Natural killer cell (primary cell): ENCODE measurements around the gene ZNF778. TPM values are rescaled to one million over a fixed set of nuclear protein-coding genes. Genes with fewer than 3 reads are reported as not detected.

Experiments
- ATAC-seq, 3 donors: fragments of 150-1000 bp in 2 of 3; fragments of 200-7000 bp in 1 of 3; cut with Tn5 transposase; 1 replicate in 1 of 3; 2 replicates in 2 of 3; pipeline ENCODE4 v1.10.0; 2021; ENCODE audit warnings: mild to moderate bottlenecking in 2 of 3, moderate library complexity in 2 of 3
- DNase-seq, 2 donors: peaks; one replicate each; pipeline versions ENCODE4 v3.0.0 to v3.0.0-alpha.2; 2013 to 2021; ENCODE audit warnings: mixed read lengths in 1 of 2
- H3K27ac ChIP-seq: one replicate; pipeline ENCODE4 v1.5.1; 2013; ENCODE audit warnings: mild to moderate bottlenecking, low read length
- H3K27me3 ChIP-seq: one replicate; pipeline ENCODE4 v1.6.1; 2013; ENCODE audit warnings: low read length; ENCODE audit not compliant: control insufficient read depth, insufficient read depth
- H3K36me3 ChIP-seq: one replicate; pipeline ENCODE4 v1.6.1; 2013; ENCODE audit warnings: low read length; ENCODE audit not compliant: control insufficient read depth, insufficient read depth
- H3K4me1 ChIP-seq: one replicate; pipeline ENCODE4 v1.6.1; 2013; ENCODE audit warnings: low read length; ENCODE audit not compliant: control insufficient read depth, insufficient read depth
- H3K4me3 ChIP-seq: one replicate; pipeline ENCODE4 v1.5.1; 2013; ENCODE audit warnings: low read length
- H3K9me3 ChIP-seq: one replicate; pipeline ENCODE4 v1.6.1; 2013; ENCODE audit warnings: low read length; ENCODE audit not compliant: control insufficient read depth, insufficient read depth
- H3K27ac Mint-ChIP-seq, 2 donors: one replicate each; pipeline ENCODE4 v1.8.0; 2022; ENCODE audit warnings: mild to moderate bottlenecking in 2 of 2, mixed read lengths in 2 of 2, moderate library complexity in 1 of 2
- H3K27me3 Mint-ChIP-seq, 2 donors: one replicate each; pipeline ENCODE4 v1.8.0; 2022; ENCODE audit warnings: low read depth in 2 of 2, mixed read lengths in 2 of 2
- H3K36me3 Mint-ChIP-seq: one replicate; pipeline ENCODE4 v1.8.0; 2022; ENCODE audit warnings: mixed read lengths
- H3K4me1 Mint-ChIP-seq, 2 donors: one replicate each; pipeline ENCODE4 v1.8.0; 2022; ENCODE audit warnings: mixed read lengths in 2 of 2
- H3K4me3 Mint-ChIP-seq: one replicate; pipeline ENCODE4 v1.8.0; 2022; ENCODE audit warnings: mild to moderate bottlenecking, moderate library complexity, mixed read lengths
- H3K9me3 Mint-ChIP-seq, 2 donors: one replicate each; pipeline ENCODE4 v1.8.0; 2022; ENCODE audit warnings: mixed read lengths in 2 of 2
- CTCF ChIP-seq: fragments of 200-600 bp; IDR thresholded peaks from one replicate; pipeline ENCODE4 v1.8.0; 2022; ENCODE audit warnings: antibody characterized with exemption
- WGBS: methylation state at CpG from one replicate; pipeline ENCODE4 v1.1.7; 2013; ENCODE audit warnings: missing lambda C conversion rate; ENCODE audit not compliant: insufficient coverage; 5-methylcytosine and 5-hydroxymethylcytosine counted together
- intact Hi-C: fragments of 100-400 bp; cut with micrococcal nuclease; formaldehyde crosslinking; loops from one replicate; pipeline ENCODE4 v1.14.2; 2022
- total RNA-seq, 4 donors: library from RNA; stranded (reverse); fragments of 120-200 nt in 1 of 4; gene quantifications; one replicate each; pipeline versions ENCODE4 v1.2.3 to v1.2.4, GENCODE V29; 2013 to 2022

The ZNF778 gene
- total RNA-seq, 3 donors from 2014 or later (not counting 1 experiment from before 2014, with no cell fraction given) = 7.0 to 14.1 (median 11.8) TPM

DNA sequence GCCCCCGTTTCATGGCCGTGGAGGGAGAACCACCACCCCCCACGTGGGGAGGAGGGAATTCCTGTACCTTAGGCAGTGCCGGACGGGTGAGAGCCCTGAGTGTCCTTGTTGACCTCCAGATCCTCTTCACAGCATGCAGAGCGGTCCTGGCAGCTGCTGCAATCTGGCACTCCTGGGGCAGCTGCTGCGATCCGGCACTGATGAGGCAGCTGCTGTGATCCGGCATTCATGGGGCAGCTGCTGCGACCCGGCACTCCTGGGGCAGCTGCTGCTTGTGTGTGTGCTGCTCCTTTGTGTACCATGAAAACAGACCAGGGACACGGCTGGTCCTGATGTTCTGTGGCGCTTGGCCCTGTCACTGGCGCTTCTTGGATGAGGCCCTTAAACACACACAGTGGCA lies 12.8 kb downstream of the ZNF778 start:
- WGBS = 96% methylated on average over 14 of the region's 14 CpGs
- H3K27me3 ChIP-seq = no peaks in the 10 kb centered on the region

DNA sequence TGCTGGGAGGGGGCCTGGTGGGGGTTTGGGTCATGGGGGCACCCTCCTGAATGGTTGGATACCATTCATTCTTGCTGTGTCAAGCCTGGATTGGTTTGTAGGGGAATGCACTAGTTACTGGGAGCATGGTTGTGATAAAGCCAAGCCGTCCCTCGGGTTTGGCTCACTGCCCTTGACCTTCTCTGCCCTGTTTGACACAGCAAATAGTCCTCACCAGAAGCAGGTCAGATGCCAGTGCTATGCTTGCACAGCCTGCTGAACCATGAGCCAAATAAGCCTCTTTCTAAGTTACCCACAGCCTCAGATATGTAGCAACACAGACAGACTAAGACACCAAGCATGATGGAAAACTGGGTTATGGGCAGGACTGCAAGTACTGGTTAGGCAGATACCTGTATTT lies 14.6 kb downstream of the ZNF778 start:
- no peak overlapping the region for H3K27ac Mint-ChIP-seq
- H3K36me3 ChIP-seq = peaks cover 34% of the 10 kb centered on the region
- H3K27me3 Mint-ChIP-seq = no peaks in the 10 kb centered on the region
- H3K9me3 Mint-ChIP-seq = peaks cover 0 to 3% of the 10 kb centered on the region in 2 donors
- intact Hi-C loops = no loop called here
- no peaks in the 10 kb centered on the region for H3K4me1 ChIP-seq
- H3K4me1 Mint-ChIP-seq = peaks cover 6 to 7% of the 10 kb centered on the region in 2 donors
- 96% methylated on average over 2 of the region's 2 CpGs for WGBS
- DNase-seq (no peak), ATAC-seq (no peak)
- no peaks in the 10 kb centered on the region for H3K27me3 ChIP-seq
- H3K27ac ChIP-seq = no peak overlapping the region
- H3K4me3 Mint-ChIP-seq = no peak overlapping the region
- TF ChIP-seq CTCF = no peak
- peaks cover 28% of the 10 kb centered on the region for H3K9me3 ChIP-seq
- H3K36me3 Mint-ChIP-seq = peaks cover 35% of the 10 kb centered on the region
- no peak overlapping the region for H3K4me3 ChIP-seq

More for the DNA sequence above, 12.8 kb downstream of the ZNF778 start:
- Mint-ChIP-seq H3K4me3 (no peak overlapping the region), H3K27ac (no peak overlapping the region), H3K4me1 (peaks cover 6 to 7% of the 10 kb centered on the region in 2 donors), H3K27me3 (no peaks in the 10 kb centered on the region), H3K36me3 (peaks cover 49% of the 10 kb centered on the region), H3K9me3 (peaks cover 0 to 3% of the 10 kb centered on the region in 2 donors)
- Histone ChIP-seq H3K4me1 (no peaks in the 10 kb centered on the region), H3K27ac (no peak overlapping the region), H3K9me3 (peaks cover 31% of the 10 kb centered on the region), H3K4me3 (no peak overlapping the region), H3K36me3 (peaks cover 47% of the 10 kb centered on the region)
- intact Hi-C loops = no loop called here
- DNase-seq (no peak), ATAC-seq (no peak)
- no peak for TF ChIP-seq CTCF

DNA sequence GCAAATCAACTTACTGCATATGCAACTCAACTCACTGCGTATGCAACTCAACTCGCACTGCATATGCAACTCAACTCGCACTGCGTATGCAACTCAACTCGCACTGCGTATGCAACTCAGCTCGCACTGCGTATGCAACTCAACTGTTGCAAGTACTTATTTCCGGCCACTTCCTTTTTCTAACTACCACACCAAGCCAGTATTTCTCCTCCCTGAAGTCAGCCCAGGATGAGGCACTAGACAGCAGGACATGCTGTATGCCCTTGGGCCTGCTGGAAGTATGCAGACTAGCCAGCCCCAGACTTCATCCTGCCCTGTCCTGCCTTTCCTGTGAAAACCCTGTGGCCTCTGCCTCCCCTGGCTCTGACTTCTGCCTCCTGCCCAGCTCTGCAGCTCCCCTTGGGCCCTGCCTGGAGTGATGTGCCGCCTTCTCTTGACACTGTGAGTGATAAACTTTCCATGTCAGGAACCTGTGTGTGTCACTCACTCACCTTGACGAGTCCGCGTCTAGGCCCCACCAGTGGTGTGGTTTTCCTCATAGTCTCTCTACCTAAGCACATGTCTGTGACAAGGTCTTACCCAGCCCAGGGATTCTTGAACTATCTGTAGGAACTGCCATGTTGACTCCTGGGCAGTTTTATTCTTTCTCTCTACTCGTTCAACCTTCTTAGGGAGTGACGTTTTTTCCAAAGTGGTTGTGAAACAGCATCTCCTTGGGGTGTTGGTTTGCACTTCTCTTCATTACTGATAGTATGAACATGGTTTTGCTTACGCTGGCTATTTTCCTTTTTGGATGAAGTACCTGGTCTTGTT lies 16.4 kb downstream of the ZNF778 start:
- Mint-ChIP-seq H3K27me3 (no peaks in the 10 kb centered on the region), H3K4me1 (peaks cover 2 to 6% of the 10 kb centered on the region in 2 donors), H3K27ac (no peak overlapping the region), H3K4me3 (no peak overlapping the region), H3K9me3 (peaks cover 0 to 3% of the 10 kb centered on the region in 2 donors), H3K36me3 (peaks cover 17% of the 10 kb centered on the region)
- Histone ChIP-seq H3K36me3 (peaks cover 18% of the 10 kb centered on the region), H3K9me3 (peaks cover 12% of the 10 kb centered on the region), H3K4me1 (no peaks in the 10 kb centered on the region), H3K27ac (no peak overlapping the region), H3K4me3 (no peak overlapping the region), H3K27me3 (no peaks in the 10 kb centered on the region)
- no peak for TF ChIP-seq CTCF
- ATAC-seq (no peak), DNase-seq (no peak)
- WGBS = 90% methylated on average over 16 of the region's 16 CpGs
- intact Hi-C loops = no loop called here
